ENCODE results near the gene ANKK1.

ANKK1 gene

GRCh38 chr11:113397212-113397611, 9.6 kb downstream of the ANKK1 start:
- TF ChIP-seq POLR2A (IDR thresholded peaks at IDR 0.05; ENCODE audit: extremely low read depth, insufficient read length) (no peak), MYC (IDR thresholded peaks at IDR 0.05; ENCODE audit: low read depth, low read length) (no peak), MAX (IDR thresholded peaks at IDR 0.05; ENCODE audit: low read depth, low read length) (no peak), CTCF (IDR thresholded peaks at IDR 0.05; ENCODE audit: low read depth, low read length) (no peak)
- H3K4me3 ChIP-seq (ENCODE audit: low read depth, low read length): no peak overlapping the region
- DNase-seq (ENCODE audit: low read depth): no peak

DNA sequence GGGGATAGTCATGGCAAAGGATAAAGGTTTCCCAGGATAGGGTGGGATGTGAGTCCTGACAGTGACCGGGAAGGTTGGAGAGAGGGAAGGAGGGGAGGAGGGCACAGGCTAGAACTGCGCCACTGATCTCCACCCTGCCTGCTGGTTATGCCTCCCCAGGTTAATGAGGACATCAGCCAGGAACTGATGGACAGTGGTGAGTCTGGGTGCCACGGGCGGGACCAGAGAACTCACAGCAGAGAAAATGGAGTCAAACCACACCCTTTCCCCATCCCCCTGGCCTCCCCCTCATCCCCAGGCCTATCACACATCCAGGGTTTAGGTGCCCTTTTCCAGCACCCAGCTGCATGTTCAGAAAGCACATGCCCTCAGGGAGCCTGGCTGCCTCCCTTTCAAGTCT, 10.2 kb downstream of the ANKK1 start:
- no peak for DNase-seq (ENCODE audit: low read depth)
- no peak overlapping the region for H3K4me3 ChIP-seq (ENCODE audit: low read depth, low read length)
- TF ChIP-seq MYC (IDR thresholded peaks at IDR 0.05; ENCODE audit: low read depth, low read length) (no peak), POLR2A (IDR thresholded peaks at IDR 0.05; ENCODE audit: extremely low read depth, insufficient read length) (no peak), MAX (IDR thresholded peaks at IDR 0.05; ENCODE audit: low read depth, low read length) (no peak), CTCF (IDR thresholded peaks at IDR 0.05; ENCODE audit: low read depth, low read length) (no peak)

DNA sequence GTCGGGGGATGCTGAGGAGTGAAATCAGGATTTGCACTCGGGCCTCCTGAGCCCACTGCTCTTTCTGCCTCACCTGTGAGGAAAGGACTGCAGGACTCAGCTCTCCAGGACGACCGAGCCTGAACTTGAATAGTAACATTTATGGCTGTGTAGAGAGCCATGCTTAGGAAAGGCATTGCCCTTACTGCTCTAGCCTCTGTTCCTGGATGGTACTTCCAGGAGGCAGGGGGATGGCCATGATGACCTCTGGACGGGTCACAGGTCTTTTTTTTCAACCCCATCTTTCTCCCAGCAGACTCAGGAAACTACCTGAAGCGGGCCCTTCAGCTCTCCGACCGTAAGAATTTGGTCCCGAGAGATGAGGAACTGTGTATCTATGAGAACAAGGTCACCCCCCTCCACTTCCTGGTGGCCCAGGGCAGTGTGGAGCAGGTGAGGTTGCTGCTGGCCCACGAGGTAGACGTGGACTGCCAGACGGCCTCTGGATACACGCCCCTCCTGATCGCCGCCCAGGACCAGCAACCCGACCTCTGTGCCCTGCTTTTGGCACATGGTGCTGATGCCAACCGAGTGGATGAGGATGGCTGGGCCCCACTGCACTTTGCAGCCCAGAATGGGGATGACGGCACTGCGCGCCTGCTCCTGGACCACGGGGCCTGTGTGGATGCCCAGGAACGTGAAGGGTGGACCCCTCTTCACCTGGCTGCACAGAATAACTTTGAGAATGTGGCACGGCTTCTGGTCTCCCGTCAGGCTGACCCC, 11.3 kb downstream of the ANKK1 start:
- no peak for TF ChIP-seq POLR2A (IDR thresholded peaks at IDR 0.05; ENCODE audit: extremely low read depth, insufficient read length)
- TF ChIP-seq CTCF (IDR thresholded peaks at IDR 0.05; ENCODE audit: low read depth, low read length): no peak
- no peak for TF ChIP-seq MYC (IDR thresholded peaks at IDR 0.05; ENCODE audit: low read depth, low read length)
- DNase-seq (ENCODE audit: low read depth): no peak
- H3K4me3 ChIP-seq (ENCODE audit: low read depth, low read length): no peak overlapping the region

DNA sequence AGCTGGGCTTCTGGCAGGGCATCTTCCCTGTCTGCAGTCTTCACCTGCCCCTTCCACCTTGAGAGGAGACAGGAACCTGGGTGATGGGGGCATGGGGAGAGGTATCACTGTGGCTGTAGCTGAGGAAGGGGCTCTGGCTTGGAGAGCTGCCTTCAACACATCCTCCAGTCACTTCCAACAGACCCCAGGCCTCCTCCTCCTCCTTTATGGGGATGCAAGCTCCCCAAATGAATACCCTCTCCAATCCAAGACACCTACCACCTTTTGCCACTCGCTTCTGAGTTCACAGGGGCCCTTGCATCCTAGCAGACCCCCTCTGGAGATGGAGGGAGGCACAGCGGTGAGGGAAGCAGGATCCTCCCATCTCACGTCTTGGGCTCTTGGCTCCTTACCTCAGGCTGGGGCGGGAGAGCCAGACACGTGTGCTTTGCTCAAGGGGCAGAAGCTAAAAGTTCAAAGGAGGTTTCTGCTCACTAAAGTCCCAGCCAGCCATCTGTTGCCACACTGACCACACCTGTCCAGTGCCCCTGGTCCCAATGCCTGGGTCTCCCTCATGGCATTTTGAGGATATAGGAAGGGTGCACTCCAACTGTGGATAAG, 13.2 kb downstream of the ANKK1 start:
- DNase-seq (ENCODE audit: low read depth): no peak
- H3K4me3 ChIP-seq (ENCODE audit: low read depth, low read length): no peak overlapping the region
- no peak for TF ChIP-seq POLR2A (IDR thresholded peaks at IDR 0.05; ENCODE audit: extremely low read depth, insufficient read length)
- TF ChIP-seq MAX (IDR thresholded peaks at IDR 0.05; ENCODE audit: low read depth, low read length): no peak
- no peak for TF ChIP-seq MYC (IDR thresholded peaks at IDR 0.05; ENCODE audit: low read depth, low read length)
- TF ChIP-seq CTCF (IDR thresholded peaks at IDR 0.05; ENCODE audit: low read depth, low read length): no peak

DNA sequence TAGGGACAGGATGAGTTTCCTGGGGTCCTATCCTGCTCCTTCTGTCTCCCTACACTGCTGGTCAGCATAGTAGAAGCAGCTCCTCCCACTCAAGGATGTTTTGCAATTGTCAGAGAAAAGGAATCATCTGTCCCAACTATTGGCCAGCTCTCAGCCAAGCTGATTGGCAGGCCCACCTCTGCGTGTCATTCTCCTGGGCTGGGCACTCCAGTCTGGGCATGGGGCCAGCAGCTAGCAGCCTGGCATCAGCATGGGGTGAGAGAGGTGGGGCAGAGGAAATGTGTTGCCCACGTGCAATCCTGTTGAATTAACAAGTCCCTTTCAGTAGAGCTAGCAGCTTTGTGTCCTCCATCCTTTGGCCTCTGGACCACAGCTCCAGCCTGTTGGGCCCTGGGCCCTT, 14.1 kb downstream of the ANKK1 start:
- no peak for TF ChIP-seq POLR2A (IDR thresholded peaks at IDR 0.05; ENCODE audit: extremely low read depth, insufficient read length)
- no peak for TF ChIP-seq MAX (IDR thresholded peaks at IDR 0.05; ENCODE audit: low read depth, low read length)
- TF ChIP-seq CTCF (IDR thresholded peaks at IDR 0.05; ENCODE audit: low read depth, low read length): no peak
- TF ChIP-seq MYC (IDR thresholded peaks at IDR 0.05; ENCODE audit: low read depth, low read length): no peak
- no peak for DNase-seq (ENCODE audit: low read depth)
- no peak overlapping the region for H3K4me3 ChIP-seq (ENCODE audit: low read depth, low read length)

Data from NB4 (cell line).